H1 (cell line): ENCODE measurements around the gene PMM2. TPM values are rescaled to one million over a fixed set of nuclear protein-coding genes. Genes with fewer than 3 reads are reported as not detected.

Source experiments
- CTCF ChIA-PET: fragments of 300-600 bp; sonication (Branson Sonifier 250); formaldehyde crosslinking; loops from one replicate; lab custom pipeline; 2021; ENCODE audit not compliant: partially characterized antibody; lab: Charles Lee
- POLR2A ChIA-PET: fragments of 300-600 bp; sonication (Branson Sonifier 250); formaldehyde crosslinking; loops from one replicate; lab custom pipeline; 2021; ENCODE audit warnings: inconsistent platforms; ENCODE audit not compliant: partially characterized antibody; lab: Charles Lee
- DNase-seq, 2 experiments: peaks; one replicate each; pipeline versions ENCODE4 v3.0.0 to v3.0.0-alpha.2; 2010 to 2022; ENCODE audit warnings: low spot score in 2 of 2, low read depth in 1 of 2, mixed read lengths in 1 of 2
- FAIRE-seq: peaks from 2 replicates; lab custom pipeline; 2011; peaks lifted over from hg19 to GRCh38; lab: Jason Lieb, UNC
- H2AFZ ChIP-seq: 2 replicates; pipeline ENCODE4 v1.8.1; 2012; ENCODE audit warnings: low read length, inconsistent platforms
- H2AK5ac ChIP-seq: 2 replicates; pipeline ENCODE4 v1.6.1; 2013; ENCODE audit warnings: low read depth, low read length
- H2BK120ac ChIP-seq: replicated peaks from 2 replicates; pipeline ENCODE3; 2013; ENCODE audit warnings: low read depth, low read length, inconsistent platforms
- H2BK12ac ChIP-seq: 2 replicates; pipeline ENCODE4 v1.6.1; 2013; ENCODE audit warnings: low read depth, low read length
- H2BK15ac ChIP-seq: 2 replicates; pipeline ENCODE4 v1.6.1; 2013; ENCODE audit warnings: low read length
- H2BK20ac ChIP-seq: 2 replicates; pipeline ENCODE4 v1.6.1; 2013; ENCODE audit warnings: low read length
- H2BK5ac ChIP-seq: 2 replicates; pipeline ENCODE4 v1.6.1; 2013; ENCODE audit warnings: low read depth, low read length
- H3K14ac ChIP-seq: 2 replicates; pipeline ENCODE4 v1.6.1; 2013; ENCODE audit warnings: inconsistent platforms; ENCODE audit not compliant: insufficient read length
- H3K18ac ChIP-seq: 2 replicates; pipeline ENCODE4 v1.6.1; 2013; ENCODE audit warnings: low read length; ENCODE audit errors: extremely low read depth
- H3K23ac ChIP-seq: 2 replicates; pipeline ENCODE4 v1.6.1; 2013; ENCODE audit warnings: inconsistent platforms; ENCODE audit not compliant: insufficient read length
- H3K23me2 ChIP-seq: 2 replicates; pipeline ENCODE4 v1.6.1; 2013; ENCODE audit warnings: low read depth, low read length
- H3K27ac ChIP-seq: 2 replicates; pipeline ENCODE4 v1.6.1; 2011; ENCODE audit warnings: low read depth, low read length, inconsistent platforms
- H3K27me3 ChIP-seq, 4 experiments: replicated peaks in 1 of 4; 1 replicate in 1 of 4; 2 replicates in 3 of 4; pipeline versions ENCODE4 v1.6.1 to v1.8.1; 2011 to 2013; ENCODE audit warnings: low read length in 3 of 4, mild to moderate bottlenecking in 3 of 4, inconsistent platforms in 2 of 4, mixed read lengths in 2 of 4, moderate library complexity in 1 of 4; ENCODE audit not compliant: control insufficient read depth in 3 of 4, insufficient read depth in 3 of 4; ENCODE audit errors: extremely low read depth in 1 of 4
- H3K36me3 ChIP-seq, 4 experiments: 2 replicates each; pipeline versions ENCODE4 v1.6.1 to v1.8.1; 2011 to 2013; ENCODE audit warnings: mild to moderate bottlenecking in 4 of 4, low read length in 3 of 4, moderate library complexity in 2 of 4, control low read depth in 1 of 4, inconsistent platforms in 1 of 4; ENCODE audit not compliant: insufficient read depth in 4 of 4, control insufficient read depth in 2 of 4
- H3K4ac ChIP-seq: replicated peaks from 2 replicates; pipeline ENCODE3; 2013; ENCODE audit warnings: low read length, low read depth, mixed read lengths, inconsistent platforms; ENCODE audit not compliant: insufficient read length
- H3K4me1 ChIP-seq, 4 experiments: replicated peaks in 1 of 4; 1 replicate in 1 of 4; 2 replicates in 3 of 4; pipeline versions ENCODE4 v1.6.1 to v1.8.1; 2011 to 2013; ENCODE audit warnings: low read length in 3 of 4, inconsistent platforms in 2 of 4, mixed read lengths in 1 of 4; ENCODE audit not compliant: insufficient read depth in 4 of 4, control insufficient read depth in 3 of 4
- H3K4me2 ChIP-seq, 2 experiments: 2 replicates each; pipeline versions ENCODE4 v1.6.1 to v1.8.1; 2011 to 2013; ENCODE audit warnings: low read depth in 2 of 2, low read length in 2 of 2, control low read depth in 1 of 2, inconsistent platforms in 1 of 2, mild to moderate bottlenecking in 1 of 2; ENCODE audit not compliant: insufficient read depth in 1 of 2
- H3K4me3 ChIP-seq, 4 experiments: fragments of 200-600, 300-600 bp in 1 of 4; sonication (generic), shearing (Covaris generic), sonication (Bioruptor Twin) in 1 of 4; 2 replicates each; pipeline versions ENCODE4 v1.5.1 to v1.8.1; 2011 to 2016; ENCODE audit warnings: low read length in 4 of 4, low read depth in 3 of 4, control low read depth in 2 of 4, inconsistent platforms in 2 of 4, mild to moderate bottlenecking in 2 of 4, mixed read lengths in 1 of 4, moderate library complexity in 1 of 4; ENCODE audit not compliant: insufficient read depth in 2 of 4; ENCODE audit errors: extremely low read depth in 1 of 4
- H3K56ac ChIP-seq: replicated peaks from 2 replicates; pipeline ENCODE3; 2013; ENCODE audit warnings: low read depth, mild to moderate bottlenecking, mixed read lengths, low read length, inconsistent platforms; ENCODE audit not compliant: insufficient read length
- H3K79me1 ChIP-seq: 2 replicates; pipeline ENCODE4 v1.6.1; 2013; ENCODE audit warnings: low read depth, low read length, control low read depth
- H3K79me2 ChIP-seq, 2 experiments: 2 replicates each; pipeline versions ENCODE4 v1.6.1 to v1.8.1; 2012 to 2013; ENCODE audit warnings: low read length in 2 of 2, mild to moderate bottlenecking in 2 of 2, inconsistent platforms in 1 of 2; ENCODE audit not compliant: insufficient read depth in 2 of 2, control insufficient read depth in 1 of 2
- H3K9ac ChIP-seq, 4 experiments: replicated peaks in 1 of 4; 1 replicate in 1 of 4; 2 replicates in 3 of 4; pipeline versions ENCODE4 v1.6.1 to v1.8.1; 2011 to 2013; ENCODE audit warnings: low read depth in 3 of 4, low read length in 3 of 4, control low read depth in 2 of 4, mild to moderate bottlenecking in 2 of 4, moderate library complexity in 2 of 4, inconsistent platforms in 1 of 4; ENCODE audit errors: extremely low read depth in 1 of 4
- H3K9me3 ChIP-seq, 2 experiments: 2 replicates each; pipeline versions ENCODE4 v1.6.1 to v1.8.1; 2012 to 2013; ENCODE audit warnings: mild to moderate bottlenecking in 2 of 2, moderate library complexity in 2 of 2, control low read depth in 1 of 2, inconsistent platforms in 1 of 2, low read depth in 1 of 2, low read length in 1 of 2, mixed read lengths in 1 of 2; ENCODE audit not compliant: insufficient read depth in 2 of 2
- H4K20me1 ChIP-seq, 2 experiments: replicated peaks in 1 of 2; 2 replicates each; pipeline versions ENCODE3 to v1.8.1; 2011 to 2013; ENCODE audit warnings: inconsistent platforms in 2 of 2, low read length in 2 of 2, mild to moderate bottlenecking in 1 of 2; ENCODE audit not compliant: insufficient read depth in 2 of 2, control insufficient read depth in 1 of 2
- H4K5ac ChIP-seq: 2 replicates; pipeline ENCODE4 v1.6.1; 2013; ENCODE audit warnings: low read length, low read depth, mixed read lengths, inconsistent platforms; ENCODE audit not compliant: insufficient read length
- H4K8ac ChIP-seq: 2 replicates; pipeline ENCODE4 v1.8.0; 2013; ENCODE audit warnings: mild to moderate bottlenecking, moderate library complexity, low read length, inconsistent platforms; ENCODE audit not compliant: insufficient read depth; ENCODE audit errors: extremely low read depth
- H4K91ac ChIP-seq: replicated peaks from 2 replicates; pipeline ENCODE3; 2013; ENCODE audit warnings: low read length, mixed read lengths, inconsistent platforms; ENCODE audit not compliant: insufficient read length
- CHD1 ChIP-seq: IDR thresholded peaks from 2 replicates; pipeline ENCODE4 v1.6.1; 2012; ENCODE audit warnings: low read depth, low read length, improper control_type of control experiment
- CHD2 ChIP-seq: IDR thresholded peaks from 2 replicates; pipeline ENCODE4 v1.6.1; 2012; ENCODE audit warnings: low read length, improper control_type of control experiment
- EP300 ChIP-seq, 2 experiments: IDR thresholded peaks; 1 replicate in 1 of 2; 2 replicates in 1 of 2; pipeline ENCODE4 v1.6.1; 2011 to 2012; ENCODE audit warnings: low read depth in 2 of 2, low read length in 2 of 2, mild to moderate bottlenecking in 2 of 2, borderline replicate concordance in 1 of 2, inconsistent platforms in 1 of 2, moderate library complexity in 1 of 2
- HDAC6 ChIP-seq: IDR thresholded peaks from one replicate; pipeline ENCODE4 v1.7.1; 2012; ENCODE audit warnings: low read depth, mild to moderate bottlenecking, inconsistent platforms, low read length, moderate library complexity
- JUND ChIP-seq: IDR thresholded peaks from 2 replicates; pipeline ENCODE4 v1.6.1; 2011; ENCODE audit warnings: mild to moderate bottlenecking, improper control_type of control experiment, low read length
- KDM5A ChIP-seq: fragments of 200-600 bp; IDR thresholded peaks from 2 replicates; pipeline ENCODE4 v1.7.1; 2012; ENCODE audit warnings: mild to moderate bottlenecking, low read length, inconsistent platforms, mixed read lengths
- POLR2A ChIP-seq, 2 experiments: IDR thresholded peaks; 1 replicate in 1 of 2; 2 replicates in 1 of 2; pipeline ENCODE4 v1.6.1; 2011; ENCODE audit warnings: low read depth in 2 of 2, low read length in 2 of 2, mild to moderate bottlenecking in 2 of 2; ENCODE audit errors: control extremely low read depth in 1 of 2
- RFX5 ChIP-seq: IDR thresholded peaks from 2 replicates; pipeline ENCODE4 v1.6.1; 2011; ENCODE audit warnings: low read depth, low read length, improper control_type of control experiment, borderline replicate concordance
- WGBS, 2 experiments: shearing (Covaris generic) in 1 of 2; methylation state at CpG; one replicate each; pipeline versions ENCODE4 v1.1.6 to v1.1.7; 2013 to 2015; ENCODE audit warnings: low lambda C conversion rate in 2 of 2, mixed read lengths in 2 of 2, inconsistent platforms in 1 of 2, low coverage in 1 of 2, missing lambda C conversion rate in 1 of 2; ENCODE audit not compliant: insufficient replicate concordance in 2 of 2, insufficient coverage in 1 of 2, insufficient read length in 1 of 2; ENCODE audit errors: extremely low coverage in 1 of 2, missing lambda C conversion rate in 1 of 2; 5-methylcytosine and 5-hydroxymethylcytosine counted together
- polyA plus RNA-seq, 7 experiments: library from polyadenylated mRNA; depleted of rRNA in 3 of 7; stranded (reverse) in 5 of 7; unstranded in 2 of 7; fragments of >200 nt in 5 of 7; fragments of 200-250 nt in 2 of 7; gene quantifications; 1 replicate in 5 of 7; 2 replicates in 1 of 7; 4 replicates in 1 of 7; pipeline versions ENCODE4 v1.2.1 to v1.2.3, GENCODE V29; 2011 to 2013; ENCODE audit warnings: missing spikeins in 2 of 7, mixed read lengths in 2 of 7
- total RNA-seq: library from RNA; stranded (reverse); fragmentation: NEBNext Ultra II Directional; extraction: Animal tissue kit (Norgen Biotek cat#: 25700); gene quantifications from 2 replicates; pipeline ENCODE4 v1.2.1, GENCODE V29; 2021
- TF ChIP-seq, protein P1 (sequence below): IDR thresholded peaks from 2 replicates; pipeline ENCODE4 v1.6.1; 2011; ENCODE audit warnings: low read depth, mild to moderate bottlenecking, low read length; ENCODE audit not compliant: insufficient read depth

The PMM2 gene
- total and polyA plus RNA-seq, 2 of the 8 experiments (the other 6 are each of a cell fraction or from before 2014, with no cell fraction given) = 26.2 to 49.4 TPM

DNA sequence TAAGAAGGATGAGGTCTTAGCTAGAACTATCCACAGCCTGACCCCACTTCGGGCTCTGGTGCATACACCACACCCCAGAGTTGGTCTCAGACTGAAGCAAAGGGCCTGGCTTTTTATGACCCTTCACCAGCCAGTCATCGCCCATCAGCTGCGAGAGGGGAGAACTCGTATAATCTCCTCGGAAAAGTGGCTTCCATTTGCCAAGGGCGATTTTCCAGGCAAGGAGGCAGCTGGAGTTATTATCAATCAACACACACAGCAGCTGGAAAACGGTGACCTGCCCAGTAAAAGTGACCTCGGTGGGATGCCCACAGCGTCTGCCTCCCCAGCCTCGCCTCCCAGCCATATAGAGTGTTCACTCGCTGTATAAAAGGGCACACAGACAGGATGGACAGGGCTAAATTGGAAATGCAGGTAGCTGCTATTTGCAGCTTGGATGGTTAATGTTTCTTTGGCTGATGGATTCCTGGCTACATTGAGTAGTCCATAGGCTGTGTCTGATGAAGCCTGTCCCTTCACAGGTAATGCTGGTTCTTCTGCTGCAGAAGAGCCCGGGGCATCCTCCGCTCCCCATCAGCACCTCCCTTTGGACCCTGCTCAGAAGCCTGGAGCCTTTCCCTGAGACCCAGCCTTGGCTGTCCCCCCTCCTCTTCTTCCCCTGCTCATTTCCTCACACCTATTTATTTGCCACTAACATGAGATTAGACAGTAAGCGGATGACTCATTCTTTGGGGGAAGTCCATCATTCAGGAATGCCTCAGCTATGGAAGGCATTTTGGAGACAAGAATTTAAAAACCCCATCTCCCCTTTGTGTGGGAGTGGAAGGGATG lies 45.9 kb upstream of the PMM2 start:
- Histone ChIP-seq H2BK5ac (no peak overlapping the region), H2AFZ (no peak overlapping the region), H3K4me1 (no peaks in the 10 kb centered on the region), H3K23ac (no peak overlapping the region), H3K14ac (no peak overlapping the region), H2BK15ac (no peak overlapping the region), H2AK5ac (no peak overlapping the region), H3K79me1 (no peaks in the 10 kb centered on the region), H2BK120ac (no peak overlapping the region), H3K27ac (no peak overlapping the region), H3K56ac (no peak overlapping the region), H3K36me3 (no peaks in the 10 kb centered on the region; a peak in 1 of 8 replicates), H3K79me2 (no peaks in the 10 kb centered on the region; a peak in 1 of 4 replicates), H3K4ac (no peak overlapping the region), H4K20me1 (no peaks in the 10 kb centered on the region), H2BK12ac (no peak overlapping the region), H4K5ac (no peak overlapping the region), H3K4me3 (no peak overlapping the region), H3K27me3 (no peaks in the 10 kb centered on the region), H3K23me2 (no peaks in the 10 kb centered on the region), H4K91ac (no peak overlapping the region), H3K9ac (no peak overlapping the region), H4K8ac (no peak overlapping the region), H2BK20ac (no peak overlapping the region), H3K18ac (no peak overlapping the region), H3K9me3 (no peaks in the 10 kb centered on the region), H3K4me2 (no peak overlapping the region)
- ChIA-PET POLR2A (interaction anchor here (0.9 to 2.1 kb wide), 3 partner anchors 10 to 45 kb away, joined by 3 to 5 read pairs (median 3); no protein-coding TSS in a partner anchor), CTCF (interaction anchor here (0.6 to 1.8 kb wide), 6 partner anchors 8 to 801 kb away, joined by 3 to 4 read pairs (median 4); no protein-coding TSS in a partner anchor)
- FAIRE-seq (no peak), DNase-seq (peak in 1 of 2 experiments; percentile 15)
- WGBS, 2 experiments = 83% methylated on average over 14 of the region's 14 CpGs; no CpG with 5 or more reads in 1 of the 2 experiments
- TF ChIP-seq JUND (peak; percentile 53; the same call in 1 of the 2 replicates), HDAC6 (no peak), CHD1 (no peak), CHD2 (no peak), POLR2A (IDR thresholded peaks at IDR 0.05; ENCODE audit: control extremely low read depth in 1 of 2, low read depth in 2 of 2, low read length in 2 of 2) (no peak), RFX5 (no peak), EP300 (IDR thresholded peaks at IDR 0.05; ENCODE audit: borderline replicate concordance in 1 of 2, low read depth in 2 of 2, low read length in 2 of 2) (no peak), KDM5A (no peak)
- TF ChIP-seq, protein P1, sequence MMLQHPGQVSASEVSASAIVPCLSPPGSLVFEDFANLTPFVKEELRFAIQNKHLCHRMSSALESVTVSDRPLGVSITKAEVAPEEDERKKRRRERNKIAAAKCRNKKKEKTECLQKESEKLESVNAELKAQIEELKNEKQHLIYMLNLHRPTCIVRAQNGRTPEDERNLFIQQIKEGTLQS = no peak
